Stimulated activated naive CD8-positive, alpha-beta T cell treated with anti-CD3 and anti-CD28 coated beads, Interleukin-15, Interleukin-2, amounts not matched to agents 100 U/mL and 50 U/mL, for 24 hours (primary cell): ENCODE measurements around the gene ADAD2.

Experiments
- ATAC-seq: fragments of 150-1000 bp; cut with Tn5 transposase; one replicate; pipeline ENCODE4 v1.10.0; 2021
- DNase-seq: peaks from one replicate; pipeline ENCODE4 v3.0.0; 2021

The ADAD2 gene

DNA sequence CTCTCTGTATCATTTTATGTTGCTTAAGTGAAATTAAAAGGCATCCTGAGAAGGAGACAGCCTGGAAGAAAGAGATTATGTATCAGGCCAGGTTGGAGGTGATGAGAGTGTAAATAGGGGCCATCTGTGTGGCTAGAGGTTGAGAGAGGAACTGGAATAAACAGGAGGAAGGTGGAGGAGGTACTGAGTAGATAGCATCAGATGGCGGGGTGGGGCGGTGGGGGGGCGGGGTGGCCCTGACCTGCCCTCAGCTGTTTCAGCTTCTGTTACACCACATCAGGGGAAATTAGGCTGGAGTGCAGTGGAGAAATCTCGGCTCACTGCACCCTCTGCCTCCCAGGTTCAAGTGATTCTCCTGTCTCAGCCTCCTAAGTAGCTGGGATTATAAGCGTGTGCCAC is 55.7 kb downstream of the ADAD2 start:
- ATAC-seq (no peak), DNase-seq (no peak)
